GM23338 (cell line): ENCODE results near the gene NTNG2. TPM values are rescaled to one million over a fixed set of nuclear protein-coding genes. Genes with fewer than 3 reads are reported as not detected.

Experiments
- ATAC-seq: fragments of 200-7000 bp; cut with Tn5 transposase; 3 replicates; pipeline ENCODE4 v1.9.1; 2020
- DNase-seq: peaks from one replicate; pipeline ENCODE4 v3.0.0-alpha.2; 2015; ENCODE audit warnings: low spot score
- H2AFZ ChIP-seq: fragments of 200-600 bp; sonication (generic); 2 replicates; pipeline ENCODE4 v1.8.0; 2016; ENCODE audit warnings: antibody characterized with exemption, mild to moderate bottlenecking, moderate library complexity
- H3F3A ChIP-seq: fragments of 200-600 bp; sonication (generic); replicated peaks from 2 replicates; pipeline ENCODE4 v1.8.0; 2017; ENCODE audit warnings: antibody characterized with exemption, mixed run types, low read depth
- H3K27ac ChIP-seq: fragments of 200-600 bp; sonication (generic); 2 replicates; pipeline ENCODE4 v1.6.1; 2016; ENCODE audit warnings: low read depth
- H3K27me3 ChIP-seq: fragments of 200-600 bp; sonication (generic); 2 replicates; pipeline ENCODE4 v1.8.0; 2016; ENCODE audit warnings: mild to moderate bottlenecking, mixed run types, moderate library complexity; ENCODE audit not compliant: insufficient read depth
- H3K36me3 ChIP-seq: fragments of 200-600 bp; sonication (generic); 2 replicates; pipeline ENCODE4 v1.8.0; 2016; ENCODE audit warnings: mild to moderate bottlenecking; ENCODE audit not compliant: insufficient read depth
- H3K4me1 ChIP-seq: fragments of 200-600 bp; sonication (generic); 2 replicates; pipeline ENCODE4 v1.8.0; 2016; ENCODE audit warnings: mild to moderate bottlenecking, moderate library complexity; ENCODE audit not compliant: insufficient read depth
- H3K4me2 ChIP-seq: fragments of 200-600 bp; sonication (generic); 2 replicates; pipeline ENCODE4 v1.7.1; 2017; ENCODE audit warnings: mixed run types
- H3K4me3 ChIP-seq: fragments of 200-600 bp; sonication (generic); 2 replicates; pipeline ENCODE4 v1.6.1; 2016; ENCODE audit warnings: mixed run types
- H3K79me2 ChIP-seq: fragments of 200-600 bp; sonication (generic); replicated peaks from 2 replicates; pipeline ENCODE4 v1.8.0; 2017; ENCODE audit warnings: mild to moderate bottlenecking; ENCODE audit not compliant: insufficient read depth
- H3K9me2 ChIP-seq: fragments of 200-600 bp; sonication (generic); 2 replicates; pipeline ENCODE4 v1.8.0; 2017; ENCODE audit not compliant: insufficient read depth
- H4K20me1 ChIP-seq: fragments of 200-600 bp; sonication (generic); replicated peaks from 2 replicates; pipeline ENCODE4 v1.8.0; 2017; ENCODE audit warnings: mild to moderate bottlenecking; ENCODE audit not compliant: insufficient read depth
- H3K27ac Mint-ChIP-seq: 2 replicates; pipeline ENCODE4 v1.8.0; 2020; ENCODE audit warnings: inconsistent platforms, mild to moderate bottlenecking, moderate library complexity, mixed read lengths
- H3K27me3 Mint-ChIP-seq: 3 replicates; pipeline ENCODE4 v1.8.0; 2022; ENCODE audit warnings: low read depth, mild to moderate bottlenecking, moderate library complexity, mixed read lengths, inconsistent platforms; ENCODE audit not compliant: insufficient read depth, poor library complexity
- H3K36me3 Mint-ChIP-seq: 3 replicates; pipeline ENCODE4 v1.8.0; 2021; ENCODE audit warnings: low read depth, mild to moderate bottlenecking, inconsistent platforms, moderate library complexity, mixed read lengths
- H3K4me1 Mint-ChIP-seq: 3 replicates; pipeline ENCODE4 v1.8.0; 2020; ENCODE audit warnings: mild to moderate bottlenecking, inconsistent platforms, mixed read lengths
- H3K4me3 Mint-ChIP-seq: 3 replicates; pipeline ENCODE4 v1.8.0; 2021; ENCODE audit warnings: moderate library complexity, mild to moderate bottlenecking, inconsistent platforms, mixed read lengths
- H3K9me3 Mint-ChIP-seq: 3 replicates; pipeline ENCODE4 v1.8.0; 2020; ENCODE audit warnings: moderate library complexity, mild to moderate bottlenecking, inconsistent platforms, mixed read lengths
- CREB1 ChIP-seq: fragments of 250-450 bp; sonication (Bioruptor Pico); IDR thresholded peaks from 2 replicates; pipeline ENCODE4 v1.5.0; 2020; ENCODE audit warnings: low read depth, mild to moderate bottlenecking, moderate library complexity
- ETS1 ChIP-seq: IDR thresholded peaks from 2 replicates; pipeline ENCODE4 v1.6.1; 2016; ENCODE audit warnings: antibody characterized with exemption
- EZH2 ChIP-seq: fragments of 200-600 bp; sonication (generic); IDR thresholded peaks from one replicate; pipeline ENCODE4 v1.8.0; 2017; ENCODE audit warnings: antibody characterized with exemption, mild to moderate bottlenecking, low read depth; ENCODE audit not compliant: unreplicated experiment
- EZH2phosphoT487 ChIP-seq: fragments of 200-600 bp; sonication (generic); IDR thresholded peaks from one replicate; pipeline ENCODE4 v1.8.1; 2018; ENCODE audit warnings: antibody characterized with exemption; ENCODE audit not compliant: unreplicated experiment
- JUNB ChIP-seq: IDR thresholded peaks from one replicate; pipeline ENCODE4 v1.6.1; 2016; ENCODE audit warnings: antibody characterized with exemption; ENCODE audit not compliant: unreplicated experiment
- NANOG ChIP-seq: IDR thresholded peaks from 2 replicates; pipeline ENCODE4 v1.6.1; 2016; ENCODE audit warnings: antibody characterized with exemption, borderline replicate concordance
- STAT1 ChIP-seq: IDR thresholded peaks from one replicate; pipeline ENCODE4 v1.6.1; 2016; ENCODE audit warnings: antibody characterized with exemption; ENCODE audit not compliant: unreplicated experiment
- ZNF114 ChIP-seq: fragments of 250-450 bp; sonication (Bioruptor Pico); IDR thresholded peaks from 2 replicates; pipeline ENCODE4 v1.5.0; 2020; ENCODE audit warnings: mild to moderate bottlenecking, moderate library complexity
- ZNF331 ChIP-seq: fragments of 250-450 bp; sonication (Bioruptor Pico); IDR thresholded peaks from 2 replicates; pipeline ENCODE4 v1.5.0; 2020; ENCODE audit warnings: low read depth, mild to moderate bottlenecking, moderate library complexity
- ZNF462 ChIP-seq: fragments of 250-450 bp; sonication (Bioruptor Pico); IDR thresholded peaks from 2 replicates; pipeline ENCODE4 v1.5.0; 2020; ENCODE audit warnings: mild to moderate bottlenecking, moderate library complexity
- polyA plus RNA-seq: library from polyadenylated mRNA; unstranded; fragments of >200 nt; fragmentation: Nextera tagmentation; extraction: Ambion mirVana; gene quantifications from 2 replicates; pipeline ENCODE4 v1.2.1, GENCODE V29; 2016
- total RNA-seq: library from RNA; depleted of rRNA; stranded (reverse); fragments of >200 nt; shearing (Covaris generic); gene quantifications from 2 replicates; pipeline ENCODE4 v1.2.3, GENCODE V29; 2014

NTNG2 gene
- total and polyA plus RNA-seq, 2 experiments from 2014 or later = 0.99 to 1.7 TPM

GRCh38 chr9:132209228-132209627 lies 47.4 kb downstream of the NTNG2 start:
- Histone ChIP-seq H2AFZ (no peak overlapping the region), H3K4me3 (no peak overlapping the region), H3F3A (no peaks in the 10 kb centered on the region), H3K9me2 (no peaks in the 10 kb centered on the region), H3K36me3 (no peaks in the 10 kb centered on the region), H4K20me1 (no peaks in the 10 kb centered on the region), H3K79me2 (no peaks in the 10 kb centered on the region), H3K4me1 (peaks cover 5% of the 10 kb centered on the region; the same call in 1 of the 2 replicates), H3K27ac (no peak overlapping the region), H3K27me3 (no peaks in the 10 kb centered on the region), H3K4me2 (no peak overlapping the region)
- Mint-ChIP-seq H3K36me3 (no peaks in the 10 kb centered on the region; the same call in 2 of the 3 replicates), H3K4me1 (peaks cover 14% of the 10 kb centered on the region), H3K27me3 (peaks cover 13% of the 10 kb centered on the region), H3K9me3 (peaks cover 5% of the 10 kb centered on the region; the same call in 1 of the 3 replicates), H3K4me3 (no peak overlapping the region), H3K27ac (no peak overlapping the region)
- ATAC-seq (no peak), DNase-seq (no peak)
- TF ChIP-seq EZH2phosphoT487 = no peak
- no peak for TF ChIP-seq STAT1
- no peak for TF ChIP-seq ETS1
- no peak for TF ChIP-seq ZNF114
- no peak for TF ChIP-seq ZNF331 (CRISPR knock-in tag)
- no peak for TF ChIP-seq ZNF462 (CRISPR knock-in tag)
- TF ChIP-seq CREB1 (CRISPR knock-in tag) = no peak
- TF ChIP-seq JUNB = no peak
- no peak for TF ChIP-seq EZH2
- no peak for TF ChIP-seq NANOG
